GM19238 (cell line): Measurements from ENCODE around the gene MEGF6.
"Not testable (repeated sequence)": the region's sequence is repeated elsewhere in the genome, so short reads cannot be mapped to it uniquely, and the experiment has no call there.

Experiments
- DNase-seq: peaks from one replicate; pipeline ENCODE4 v3.0.0; 2011; ENCODE audit warnings: low spot score; ENCODE audit not compliant: insufficient read length

MEGF6 gene

GRCh38 chr1:3593334-3593733, 18.0 kb downstream of the MEGF6 start:
- DNase-seq = no peak

GRCh38 chr1:3590951-3591865, 20.1 kb downstream of the MEGF6 start:
- DNase-seq = no peak

- DNase-seq = no peak
Observed at GRCh38 chr1:3590139-3590763, 21.1 kb downstream of the MEGF6 start.

GRCh38 chr1:3588395-3588794, 22.9 kb downstream of the MEGF6 start:
- DNase-seq = no peak

- DNase-seq = no peak
Observed at GRCh38 chr1:3586986-3587759, 24.1 kb downstream of the MEGF6 start.

GRCh38 chr1:3585940-3586568, 25.3 kb downstream of the MEGF6 start:
- no peak for DNase-seq

GRCh38 chr1:3585353-3585868, 25.9 kb downstream of the MEGF6 start:
- not testable (repeated sequence) for DNase-seq

- no peak for DNase-seq
Observed at GRCh38 chr1:3584915-3585314, 26.4 kb downstream of the MEGF6 start.

- not testable (repeated sequence) for DNase-seq
Observed at GRCh38 chr1:3583751-3584150, 27.6 kb downstream of the MEGF6 start.

- no peak for DNase-seq
Observed at GRCh38 chr1:3581296-3582036, 29.8 kb downstream of the MEGF6 start.

- DNase-seq = no peak
Observed at GRCh38 chr1:3580231-3580630, 31.1 kb downstream of the MEGF6 start.

GRCh38 chr1:3579626-3580025, 31.7 kb downstream of the MEGF6 start:
- no peak for DNase-seq

GRCh38 chr1:3578906-3579305, 32.4 kb downstream of the MEGF6 start:
- no peak for DNase-seq

- no peak for DNase-seq
Observed at GRCh38 chr1:3578433-3578805, 32.9 kb downstream of the MEGF6 start.

- no peak for DNase-seq
Observed at GRCh38 chr1:3577711-3578432, 33.4 kb downstream of the MEGF6 start.

GRCh38 chr1:3577300-3577699, 34.0 kb downstream of the MEGF6 start:
- DNase-seq = no peak

- no peak for DNase-seq
Observed at GRCh38 chr1:3575993-3576392, 35.3 kb downstream of the MEGF6 start.

GRCh38 chr1:3575515-3575914, 35.8 kb downstream of the MEGF6 start:
- not testable (repeated sequence) for DNase-seq

GRCh38 chr1:3573500-3573899, 37.8 kb downstream of the MEGF6 start:
- no peak for DNase-seq

GRCh38 chr1:3572638-3573037, 38.7 kb downstream of the MEGF6 start:
- DNase-seq = not testable (repeated sequence)
